GM21447 (cell line): ENCODE measurements around the gene MAP3K1.
"Not testable (repeated sequence)": the region's sequence is repeated elsewhere in the genome, so short reads cannot be mapped to it uniquely, and the experiment has no call there.

Source experiments
- ATAC-seq: cut with Tn5 transposase; IDR thresholded peaks from one replicate; pipeline ENCODE4 v1.9.1; 2021; ENCODE audit not compliant: unreplicated experiment

The MAP3K1 gene

GRCh38 chr5:56815658-56816545 lies 553 bp downstream of the MAP3K1 start:
- ATAC-seq: peak; percentile 21

GRCh38 chr5:56816546-56817081 lies 1.3 kb downstream of the MAP3K1 start:
- ATAC-seq: peak; percentile 49

- ATAC-seq: no peak
These were observed 2.1 kb downstream of the MAP3K1 start for GRCh38 chr5:56817263-56818014.

- ATAC-seq: no peak
These were observed 3.2 kb downstream of the MAP3K1 start for GRCh38 chr5:56818450-56819037.

GRCh38 chr5:56819060-56819881 lies 3.9 kb downstream of the MAP3K1 start:
- ATAC-seq: no peak

GRCh38 chr5:56821868-56822267 lies 6.5 kb downstream of the MAP3K1 start:
- ATAC-seq: not testable (repeated sequence)

GRCh38 chr5:56822981-56823380 lies 7.6 kb downstream of the MAP3K1 start:
- ATAC-seq: no peak

- no peak for ATAC-seq
These were observed 8.7 kb downstream of the MAP3K1 start for GRCh38 chr5:56824019-56824418.

GRCh38 chr5:56825222-56825824 lies 10.0 kb downstream of the MAP3K1 start:
- ATAC-seq: no peak

- no peak for ATAC-seq
These were observed 11.7 kb downstream of the MAP3K1 start for GRCh38 chr5:56827049-56827448.

- ATAC-seq: no peak
These were observed 12.6 kb downstream of the MAP3K1 start for GRCh38 chr5:56827924-56828323.

GRCh38 chr5:56829137-56829908 lies 14.0 kb downstream of the MAP3K1 start:
- peak; percentile 68 for ATAC-seq

- ATAC-seq: no peak
These were observed 16.4 kb downstream of the MAP3K1 start for GRCh38 chr5:56831773-56832172.

GRCh38 chr5:56833325-56833724 lies 18.0 kb downstream of the MAP3K1 start:
- ATAC-seq: no peak

GRCh38 chr5:56837381-56837780 lies 22.0 kb downstream of the MAP3K1 start:
- no peak for ATAC-seq

- ATAC-seq: no peak
These were observed 22.6 kb downstream of the MAP3K1 start for GRCh38 chr5:56837956-56838355.

- ATAC-seq: peak; percentile 84
These were observed 23.2 kb downstream of the MAP3K1 start for GRCh38 chr5:56838409-56839039.

- no peak for ATAC-seq
These were observed 23.7 kb downstream of the MAP3K1 start for GRCh38 chr5:56839062-56839461.

GRCh38 chr5:56840597-56840996 lies 25.2 kb downstream of the MAP3K1 start:
- no peak for ATAC-seq
